ENCODE results near the gene NGB. TPM values are rescaled to one million over a fixed set of nuclear protein-coding genes. Genes with fewer than 3 reads are reported as not detected.
"Not testable (repeated sequence)": the region's sequence is repeated elsewhere in the genome, so short reads cannot be mapped to it uniquely, and the experiment has no call there.

Gene NGB
- total and polyA plus RNA-seq, 2 experiments from 2014 or later = not detected

DNA sequence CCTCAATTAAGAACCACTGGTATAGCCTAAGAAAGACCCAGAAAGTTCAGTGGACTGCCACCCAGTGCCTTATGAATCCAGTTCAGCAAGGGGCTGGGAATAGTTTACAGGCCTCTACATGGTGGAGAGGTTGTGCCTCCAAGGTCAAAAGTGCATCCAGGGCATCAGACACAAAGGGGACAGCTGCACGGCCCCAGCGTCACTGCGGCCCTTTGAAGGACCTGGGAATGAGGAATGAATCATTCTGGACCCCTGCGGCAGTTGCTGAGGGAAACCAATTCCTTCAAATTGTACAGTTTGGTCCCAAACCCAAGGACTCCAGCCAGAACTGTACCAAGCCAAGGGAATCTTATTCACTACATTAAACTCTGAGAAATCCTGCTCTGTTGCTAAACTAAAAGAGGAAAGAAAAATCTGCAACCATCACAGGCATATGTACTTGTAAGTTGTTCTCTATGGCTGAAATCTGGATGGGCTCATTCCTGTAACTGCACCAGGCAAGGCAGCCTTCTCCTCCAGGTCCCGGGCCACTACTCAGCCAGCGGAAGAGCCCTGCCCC is 10.9 kb upstream of the NGB start:
- 96% methylated on average over 6 of the region's 6 CpGs for WGBS (ENCODE audit: low lambda C conversion rate, missing lambda C conversion rate)
- H3K36me3 ChIP-seq (replicated peaks; ENCODE audit: insufficient read depth, low read depth) = no peaks in the 10 kb centered on the region

DNA sequence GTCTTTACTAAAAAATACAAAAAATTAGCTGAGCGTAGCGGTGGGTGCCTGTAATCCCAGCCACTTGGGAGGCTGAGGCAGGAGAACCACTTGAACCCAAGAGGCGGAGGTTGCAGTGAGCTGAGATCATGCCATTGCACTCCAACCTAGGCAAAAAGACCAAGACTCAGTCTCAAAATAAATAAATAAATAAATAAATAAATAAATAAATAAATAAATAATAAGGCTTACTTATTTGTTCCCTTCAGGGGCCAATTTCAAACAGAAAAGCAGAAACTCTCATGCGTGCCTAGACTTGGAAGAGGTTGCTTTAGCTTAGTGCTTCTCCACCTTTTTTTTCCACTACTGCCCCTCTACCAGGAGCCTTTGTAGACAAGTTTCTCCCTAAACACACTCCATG is 9.9 kb upstream of the NGB start:
- H3K27me3 ChIP-seq; H3K4me1 ChIP-seq (ENCODE audit: insufficient read depth); H3K9me2 ChIP-seq (replicated peaks; ENCODE audit: insufficient read depth); H3K9me3 ChIP-seq (ENCODE audit: low read depth); H3K4me3 ChIP-seq; DNase-seq (ENCODE audit: low spot score); H3K4me2 ChIP-seq; H3K27ac ChIP-seq; H4K20me1 ChIP-seq (ENCODE audit: insufficient read depth, poor library complexity, severe bottlenecking); H2AFZ ChIP-seq; H3K36me3 ChIP-seq (replicated peaks; ENCODE audit: insufficient read depth, low read depth); H3K79me2 ChIP-seq: not testable (repeated sequence)
- 95% methylated on average over 4 of the region's 4 CpGs for WGBS (ENCODE audit: low lambda C conversion rate, missing lambda C conversion rate)

More for the DNA sequence above, 10.9 kb upstream of the NGB start:
- Histone ChIP-seq H3K4me3 (no peak overlapping the region), H3K79me2 (no peaks in the 10 kb centered on the region), H2AFZ (no peak overlapping the region), H3K9me3 (ENCODE audit: low read depth) (no peaks in the 10 kb centered on the region), H3K9me2 (replicated peaks; ENCODE audit: insufficient read depth) (no peaks in the 10 kb centered on the region), H3K4me1 (ENCODE audit: insufficient read depth) (no peaks in the 10 kb centered on the region), H3K27me3 (no peaks in the 10 kb centered on the region), H4K20me1 (ENCODE audit: insufficient read depth, poor library complexity, severe bottlenecking) (no peaks in the 10 kb centered on the region), H3K4me2 (no peak overlapping the region), H3K27ac (no peak overlapping the region)
- TF ChIP-seq, protein P1, sequence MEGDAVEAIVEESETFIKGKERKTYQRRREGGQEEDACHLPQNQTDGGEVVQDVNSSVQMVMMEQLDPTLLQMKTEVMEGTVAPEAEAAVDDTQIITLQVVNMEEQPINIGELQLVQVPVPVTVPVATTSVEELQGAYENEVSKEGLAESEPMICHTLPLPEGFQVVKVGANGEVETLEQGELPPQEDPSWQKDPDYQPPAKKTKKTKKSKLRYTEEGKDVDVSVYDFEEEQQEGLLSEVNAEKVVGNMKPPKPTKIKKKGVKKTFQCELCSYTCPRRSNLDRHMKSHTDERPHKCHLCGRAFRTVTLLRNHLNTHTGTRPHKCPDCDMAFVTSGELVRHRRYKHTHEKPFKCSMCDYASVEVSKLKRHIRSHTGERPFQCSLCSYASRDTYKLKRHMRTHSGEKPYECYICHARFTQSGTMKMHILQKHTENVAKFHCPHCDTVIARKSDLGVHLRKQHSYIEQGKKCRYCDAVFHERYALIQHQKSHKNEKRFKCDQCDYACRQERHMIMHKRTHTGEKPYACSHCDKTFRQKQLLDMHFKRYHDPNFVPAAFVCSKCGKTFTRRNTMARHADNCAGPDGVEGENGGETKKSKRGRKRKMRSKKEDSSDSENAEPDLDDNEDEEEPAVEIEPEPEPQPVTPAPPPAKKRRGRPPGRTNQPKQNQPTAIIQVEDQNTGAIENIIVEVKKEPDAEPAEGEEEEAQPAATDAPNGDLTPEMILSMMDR (IDR thresholded peaks at IDR 0.05; ENCODE audit: poor library complexity) = no peak
- no peak for TF ChIP-seq EZH2 (IDR thresholded peaks at IDR 0.05; ENCODE audit: borderline replicate concordance)
- no peak for TF ChIP-seq EZH2phosphoT487 (IDR thresholded peaks at IDR 0.05; ENCODE audit: low read depth, severe bottlenecking, unreplicated experiment)
- DNase-seq (ENCODE audit: low spot score) = no peak

DNA sequence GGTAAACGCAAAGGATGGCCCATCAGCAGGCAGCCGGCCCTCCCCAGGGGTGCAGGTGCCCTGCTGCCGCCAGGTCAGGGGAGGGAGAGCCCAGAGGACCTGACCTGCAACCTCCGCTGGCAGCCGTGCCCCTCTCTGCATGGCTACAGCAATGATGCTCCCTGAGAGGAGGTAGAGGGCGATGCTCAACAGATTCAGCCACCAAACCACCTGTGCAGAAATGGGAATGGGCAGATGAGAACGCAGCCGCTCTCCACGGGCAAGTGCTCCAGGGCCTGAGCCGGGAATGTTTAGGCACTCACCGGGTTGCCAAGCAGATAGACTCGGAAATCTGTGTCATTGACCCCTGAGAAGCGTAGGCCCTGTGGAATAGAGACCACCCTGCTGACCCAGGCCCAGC is 8.7 kb upstream of the NGB start:
- H3K9me3 ChIP-seq (ENCODE audit: low read depth) = no peaks in the 10 kb centered on the region
- H2AFZ ChIP-seq = no peak overlapping the region
- no peaks in the 10 kb centered on the region for H4K20me1 ChIP-seq (ENCODE audit: insufficient read depth, poor library complexity, severe bottlenecking)
- H3K27ac ChIP-seq = no peak overlapping the region
- no peak overlapping the region for H3K4me3 ChIP-seq
- no peaks in the 10 kb centered on the region for H3K27me3 ChIP-seq
- no peaks in the 10 kb centered on the region for H3K9me2 ChIP-seq (replicated peaks; ENCODE audit: insufficient read depth)
- 95% methylated on average over 13 of the region's 13 CpGs for WGBS (ENCODE audit: low lambda C conversion rate, missing lambda C conversion rate)
- no peak for DNase-seq (ENCODE audit: low spot score)
- TF ChIP-seq EZH2phosphoT487 (IDR thresholded peaks at IDR 0.05; ENCODE audit: low read depth, severe bottlenecking, unreplicated experiment) (no peak), EZH2 (IDR thresholded peaks at IDR 0.05; ENCODE audit: borderline replicate concordance) (no peak)
- TF ChIP-seq, protein P1 (IDR thresholded peaks at IDR 0.05; ENCODE audit: poor library complexity) = no peak
- H3K4me2 ChIP-seq = no peak overlapping the region
- H3K36me3 ChIP-seq (replicated peaks; ENCODE audit: insufficient read depth, low read depth) = no peaks in the 10 kb centered on the region
- no peaks in the 10 kb centered on the region for H3K4me1 ChIP-seq (ENCODE audit: insufficient read depth)
- H3K79me2 ChIP-seq = no peaks in the 10 kb centered on the region

DNA sequence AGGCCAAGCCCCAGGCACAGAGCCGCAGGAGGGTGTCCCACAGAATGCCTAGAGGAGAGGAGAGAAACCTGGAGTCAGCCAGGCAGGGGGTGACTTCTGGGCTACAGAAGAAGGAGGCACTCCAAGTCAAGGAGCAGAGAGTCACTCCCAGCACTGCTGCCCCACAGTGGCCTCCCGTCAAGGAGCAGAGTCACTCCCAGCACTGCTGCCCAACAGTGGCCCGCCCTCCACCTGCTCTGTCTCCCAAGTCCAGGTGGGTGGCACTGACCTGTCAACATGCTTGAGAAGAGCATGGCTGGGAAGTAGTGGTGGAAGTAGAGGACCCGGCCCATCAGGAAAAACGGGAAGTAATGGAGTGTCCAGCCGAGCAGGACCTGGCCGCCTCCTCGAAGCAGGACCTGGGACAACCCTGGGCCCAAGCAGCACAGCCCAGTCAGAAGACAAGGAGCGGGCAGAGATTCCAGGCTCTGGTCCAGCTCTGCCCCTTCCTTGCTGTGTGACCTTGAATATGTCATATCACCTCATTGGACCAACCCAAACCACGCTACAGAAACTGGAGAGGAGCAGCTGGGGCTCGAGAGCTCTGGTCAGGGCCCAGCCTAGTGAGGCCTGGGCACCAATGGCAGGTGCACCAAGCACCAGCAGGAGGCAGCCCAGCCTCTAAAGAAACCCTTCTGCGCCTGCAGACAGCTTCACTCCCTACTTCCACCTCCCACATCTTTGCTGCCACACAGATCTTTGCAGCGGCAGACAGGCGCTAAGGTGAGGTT is 7.6 kb upstream of the NGB start:
- 98% methylated on average over 14 of the region's 14 CpGs for WGBS (ENCODE audit: low lambda C conversion rate, missing lambda C conversion rate)
- H3K4me2 ChIP-seq = no peak overlapping the region
- TF ChIP-seq EZH2phosphoT487 (IDR thresholded peaks at IDR 0.05; ENCODE audit: low read depth, severe bottlenecking, unreplicated experiment) (no peak), EZH2 (IDR thresholded peaks at IDR 0.05; ENCODE audit: borderline replicate concordance) (no peak)
- TF ChIP-seq, protein P1 (IDR thresholded peaks at IDR 0.05; ENCODE audit: poor library complexity) = no peak
- H4K20me1 ChIP-seq (ENCODE audit: insufficient read depth, poor library complexity, severe bottlenecking) = no peaks in the 10 kb centered on the region
- no peaks in the 10 kb centered on the region for H3K36me3 ChIP-seq (replicated peaks; ENCODE audit: insufficient read depth, low read depth)
- H2AFZ ChIP-seq = no peak overlapping the region
- H3K27me3 ChIP-seq = no peaks in the 10 kb centered on the region
- no peaks in the 10 kb centered on the region for H3K79me2 ChIP-seq
- no peak overlapping the region for H3K27ac ChIP-seq
- H3K9me3 ChIP-seq (ENCODE audit: low read depth) = no peaks in the 10 kb centered on the region
- DNase-seq (ENCODE audit: low spot score) = no peak
- no peaks in the 10 kb centered on the region for H3K9me2 ChIP-seq (replicated peaks; ENCODE audit: insufficient read depth)
- H3K4me1 ChIP-seq (ENCODE audit: insufficient read depth) = no peaks in the 10 kb centered on the region
- no peak overlapping the region for H3K4me3 ChIP-seq
